Measurements from ENCODE around the gene BOC.

The BOC gene

DNA sequence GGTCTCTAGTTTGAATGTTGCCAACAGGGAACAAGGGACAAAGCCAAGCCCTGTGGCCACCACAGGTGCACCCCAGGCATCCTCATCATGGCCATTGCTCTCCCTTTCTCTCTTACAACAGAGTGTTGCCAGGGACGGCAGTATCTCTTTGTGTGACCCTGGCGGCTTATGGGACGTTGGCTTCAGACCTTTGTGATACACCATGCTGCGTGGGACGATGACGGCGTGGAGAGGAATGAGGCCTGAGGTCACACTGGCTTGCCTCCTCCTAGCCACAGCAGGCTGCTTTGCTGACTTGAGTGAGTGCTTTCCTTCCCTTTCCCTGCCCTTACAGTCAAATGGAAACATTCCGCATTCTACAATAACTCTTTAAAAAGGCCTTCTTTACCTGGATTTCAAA, 38.2 kb downstream of the BOC start:
- DNase-seq (ENCODE audit: low spot score): no peak

GRCh38 chr3:113250566-113250965, 39.2 kb downstream of the BOC start:
- no peak for DNase-seq (ENCODE audit: low spot score)

GRCh38 chr3:113251817-113252216, 40.5 kb downstream of the BOC start:
- no peak for DNase-seq (ENCODE audit: low spot score)

- DNase-seq (ENCODE audit: low spot score): no peak
Observed at GRCh38 chr3:113252553-113252952, 41.2 kb downstream of the BOC start.

DNA sequence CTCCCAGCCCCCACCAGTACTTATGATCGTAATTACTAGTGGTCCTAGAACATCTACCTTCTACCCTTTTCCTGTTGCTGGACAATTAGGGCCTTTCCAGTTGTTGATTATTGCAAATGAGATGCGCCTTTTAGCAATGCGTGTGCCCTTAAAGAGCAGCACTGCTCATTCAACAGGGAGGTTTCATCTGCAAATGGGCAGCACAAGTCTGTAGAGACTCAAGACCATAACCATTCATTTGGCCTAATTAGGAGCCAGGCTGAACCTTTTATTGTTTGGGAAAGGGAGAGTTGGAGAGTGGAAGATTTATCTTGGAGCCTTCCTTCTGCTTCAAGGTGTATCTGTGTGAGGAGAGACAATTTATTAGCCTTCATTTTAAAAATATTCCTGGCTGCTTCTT, 42.3 kb downstream of the BOC start:
- DNase-seq (ENCODE audit: low spot score): no peak

DNA sequence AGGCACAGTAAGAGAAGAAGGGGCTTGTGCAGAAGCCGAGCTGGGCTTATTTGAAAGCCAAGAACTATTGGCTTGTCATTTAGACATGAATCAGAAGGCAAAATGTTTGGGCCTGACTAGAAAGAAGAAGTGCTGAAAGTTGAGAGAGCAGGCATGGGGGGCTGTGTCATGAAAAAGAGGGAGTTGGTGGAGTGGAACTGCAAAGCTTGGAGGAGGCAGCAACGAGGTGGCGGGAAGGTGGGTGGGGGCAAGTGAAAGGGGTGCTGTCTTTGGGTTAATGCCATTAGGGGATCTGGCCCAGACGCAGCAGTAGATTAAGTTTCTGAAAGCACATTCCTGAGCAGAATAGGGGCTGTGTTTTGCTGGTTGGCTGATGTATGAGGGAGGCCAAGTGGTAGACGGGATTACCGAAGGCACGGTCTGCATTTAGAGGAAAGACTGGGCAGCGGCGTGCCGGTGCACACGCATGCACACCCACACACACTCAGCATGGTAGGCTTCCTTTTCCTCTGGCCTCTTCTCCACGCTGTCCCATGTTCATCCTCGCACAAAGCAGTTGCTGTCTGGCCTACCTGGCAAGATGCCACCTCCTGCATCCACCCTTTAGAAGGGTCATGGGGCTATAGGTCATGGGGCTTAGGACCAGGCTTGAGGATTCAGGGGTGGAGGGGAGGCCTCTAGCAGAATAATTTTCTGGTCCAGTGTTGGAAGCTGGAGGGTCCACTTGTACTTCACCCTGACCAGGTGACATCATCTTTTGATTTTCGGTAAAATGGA, 43.0 kb downstream of the BOC start:
- DNase-seq (ENCODE audit: low spot score): no peak

- DNase-seq (ENCODE audit: low spot score): no peak
Observed at GRCh38 chr3:113255100-113255853, 43.9 kb downstream of the BOC start.

- DNase-seq (ENCODE audit: low spot score): no peak
Observed at GRCh38 chr3:113255854-113256615, 44.7 kb downstream of the BOC start.

DNA sequence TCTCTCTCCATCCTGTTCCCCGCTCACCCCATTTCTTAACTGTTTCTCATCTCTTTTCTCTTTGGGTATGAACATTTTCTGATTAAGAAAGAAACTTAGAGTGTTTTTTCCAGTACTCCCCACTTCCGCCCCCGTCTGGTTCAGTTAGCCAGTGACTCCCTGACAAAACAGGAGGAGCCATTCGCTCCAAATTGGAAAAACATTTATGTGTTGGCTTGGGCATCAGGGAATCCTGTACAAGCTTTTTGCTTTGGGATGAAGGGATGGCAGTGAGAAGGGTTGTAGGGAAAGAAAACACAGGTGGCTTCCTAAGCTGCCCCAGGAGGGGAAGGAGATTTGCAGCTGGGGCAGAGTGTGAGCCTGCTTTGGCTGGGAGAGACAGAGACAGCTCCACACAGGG, 47.0 kb downstream of the BOC start:
- no peak for DNase-seq (ENCODE audit: low spot score)

GRCh38 chr3:113259196-113259595, 47.8 kb downstream of the BOC start:
- DNase-seq (ENCODE audit: low spot score): no peak

GRCh38 chr3:113261063-113261625, 49.8 kb downstream of the BOC start:
- DNase-seq (ENCODE audit: low spot score): no peak

DNA sequence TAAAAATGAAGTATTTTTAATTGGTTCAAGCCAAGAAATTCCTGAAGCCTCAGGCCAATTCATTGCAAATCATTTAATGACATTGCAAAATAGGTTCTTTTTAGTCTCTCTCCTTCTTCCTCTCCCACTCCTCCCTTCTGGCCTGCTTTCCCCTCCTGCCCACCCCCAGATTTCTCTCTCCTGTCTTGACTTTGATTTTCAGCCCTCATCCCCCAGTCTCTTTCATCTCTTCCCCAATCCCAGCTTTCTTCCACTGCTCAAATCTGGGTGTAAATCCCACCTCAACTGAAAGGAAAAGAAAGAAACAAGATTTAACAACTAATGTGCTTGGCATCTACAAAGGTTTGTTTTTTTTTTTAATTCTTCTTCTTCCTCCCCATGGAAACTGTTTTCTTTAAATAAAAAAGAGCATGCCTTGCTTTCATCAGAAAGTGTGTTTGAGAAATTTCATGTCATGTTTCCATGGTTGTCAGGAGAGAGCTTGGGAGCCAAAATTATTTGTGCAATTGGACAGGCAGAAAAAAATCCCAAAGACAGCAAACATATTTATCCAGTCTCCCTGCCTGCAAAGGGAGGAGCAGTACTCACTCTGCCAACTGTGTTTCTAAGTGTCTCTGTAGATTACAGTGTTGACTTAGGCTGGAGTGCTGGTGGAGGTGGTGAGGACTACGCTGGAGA, 50.4 kb downstream of the BOC start:
- no peak for DNase-seq (ENCODE audit: low spot score)

GRCh38 chr3:113262304-113262665, 50.9 kb downstream of the BOC start:
- DNase-seq (ENCODE audit: low spot score): no peak

DNA sequence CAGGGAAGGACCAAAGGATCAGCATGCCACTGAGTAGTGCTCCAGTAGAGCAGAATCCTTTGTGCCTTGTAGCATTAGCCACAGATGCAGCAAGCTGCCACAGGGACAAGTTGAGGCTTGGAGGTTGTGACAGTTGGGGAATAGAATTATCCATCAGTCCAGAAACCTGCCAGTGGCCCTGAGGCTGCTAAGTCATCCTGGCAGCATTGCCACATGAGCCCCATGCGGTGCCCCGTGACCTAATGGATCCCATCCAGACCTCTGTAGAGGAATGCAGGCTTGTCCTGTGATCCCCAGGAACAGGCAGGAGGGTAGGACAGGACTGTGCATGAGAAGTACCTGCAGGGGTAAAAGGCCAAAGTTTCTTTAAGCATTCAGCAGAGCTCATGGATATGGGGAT, 51.7 kb downstream of the BOC start:
- no peak for DNase-seq (ENCODE audit: low spot score)

GRCh38 chr3:113263778-113264177, 52.4 kb downstream of the BOC start:
- no peak for DNase-seq (ENCODE audit: low spot score)

DNA sequence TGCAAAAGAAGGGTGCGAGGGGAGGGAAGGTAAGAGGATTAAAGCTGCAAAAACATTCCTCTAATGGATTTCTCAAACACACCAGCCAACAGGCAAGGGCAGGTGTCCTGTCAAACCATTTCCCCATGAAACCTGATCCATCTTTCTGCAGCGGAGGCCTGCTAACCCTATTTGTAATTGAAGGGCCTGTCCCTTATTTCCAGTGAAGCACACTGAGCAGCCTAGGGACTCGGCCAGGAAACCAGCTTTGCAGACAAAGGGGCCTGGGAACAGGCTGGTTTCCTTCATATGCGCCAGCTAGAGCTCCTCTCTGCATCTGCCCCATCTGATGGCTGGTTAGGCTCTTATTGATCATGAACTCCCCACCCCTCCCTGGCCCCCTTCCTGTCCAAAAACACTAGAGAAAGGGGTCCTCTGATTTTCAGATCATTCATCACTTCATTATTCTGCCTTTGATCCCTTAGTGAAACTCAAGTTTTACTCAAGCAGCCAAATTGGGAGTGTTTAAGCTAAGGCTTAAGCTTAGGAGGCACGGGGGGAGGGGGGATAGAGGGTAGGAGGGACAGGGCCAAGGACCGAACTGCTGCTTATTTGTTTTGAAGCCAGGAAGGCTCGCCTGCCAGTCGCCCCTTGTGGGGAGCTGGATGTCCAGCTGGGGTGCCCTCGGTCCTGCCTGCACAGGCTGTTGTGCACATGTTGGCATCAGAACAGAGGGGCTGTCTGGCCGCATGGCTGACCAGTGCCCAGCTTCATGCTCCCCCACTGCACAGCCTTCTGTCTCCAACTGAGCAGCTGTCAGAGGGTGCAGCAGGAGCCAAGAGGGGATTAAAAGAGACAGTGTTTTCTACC, 53.1 kb downstream of the BOC start:
- peak; percentile 77 for DNase-seq (ENCODE audit: low spot score)

DNA sequence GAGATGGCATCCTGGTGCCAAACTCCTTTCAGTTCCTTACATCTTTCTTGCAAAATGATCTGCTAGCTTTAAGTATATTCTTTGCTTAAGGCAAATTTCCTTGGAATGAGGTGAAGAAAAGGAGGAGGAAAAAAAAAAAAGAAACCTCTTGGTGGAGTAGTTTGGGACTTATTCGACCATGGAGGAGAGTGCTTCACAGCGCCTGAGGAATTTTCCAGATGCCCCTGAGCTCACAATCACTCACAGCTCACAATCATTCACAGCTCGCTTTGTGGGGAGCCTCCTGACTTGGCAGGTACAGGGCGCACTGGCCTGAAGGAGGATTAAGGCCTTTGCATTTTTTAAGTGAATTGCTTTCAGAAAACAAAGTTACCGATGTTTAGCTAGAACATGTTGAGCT, 53.9 kb downstream of the BOC start:
- no peak for DNase-seq (ENCODE audit: low spot score)

GRCh38 chr3:113266738-113267137, 55.4 kb downstream of the BOC start:
- no peak for DNase-seq (ENCODE audit: low spot score)

GRCh38 chr3:113268311-113268710, 57.0 kb downstream of the BOC start:
- DNase-seq (ENCODE audit: low spot score): no peak

DNA sequence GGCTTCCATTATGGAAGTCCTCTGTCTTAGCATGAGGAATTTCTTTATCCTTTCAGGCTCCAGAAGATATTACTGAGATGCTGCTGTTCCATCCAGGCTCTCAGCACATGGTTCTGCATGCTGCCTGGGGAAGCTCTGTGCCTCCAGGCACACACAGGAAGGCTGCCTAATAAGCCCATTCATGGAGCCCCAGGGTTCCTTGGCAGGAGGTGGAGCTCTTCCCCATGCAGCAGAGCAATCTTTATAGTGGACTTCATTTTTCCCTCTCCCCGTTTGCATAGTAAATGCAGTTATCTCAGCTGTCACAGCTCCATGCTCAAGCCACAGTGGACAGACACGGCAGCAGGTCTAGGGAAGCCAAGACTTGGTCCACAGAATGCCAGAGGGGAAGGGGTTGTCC, 57.6 kb downstream of the BOC start:
- DNase-seq (ENCODE audit: low spot score): no peak

DNA sequence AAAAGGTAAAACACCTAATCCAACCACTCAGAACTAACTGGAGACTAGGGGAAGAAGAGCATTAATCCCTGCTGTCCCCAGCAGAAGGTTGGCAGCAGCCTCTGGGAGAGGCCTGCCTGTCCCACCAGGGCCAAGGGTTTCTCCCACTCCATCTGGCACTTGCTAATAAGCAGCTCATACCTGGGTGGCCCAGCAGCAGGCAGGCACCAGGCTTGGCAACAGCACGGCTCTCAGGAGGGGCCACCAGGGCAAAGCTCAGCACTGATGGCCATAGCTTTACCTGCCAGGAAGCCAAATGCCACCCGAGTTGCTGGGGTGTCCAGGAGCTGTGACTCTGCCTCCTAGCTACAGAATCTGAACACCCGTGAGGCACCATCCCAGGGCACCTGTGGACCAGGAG, 58.3 kb downstream of the BOC start:
- DNase-seq (ENCODE audit: low spot score): peak; percentile 70

All from D341Med (cell line).